Renal cortex interstitium (tissue), 11 donors: ENCODE measurements around the gene CRY1. TPM values are rescaled to one million over a fixed set of nuclear protein-coding genes. Genes with fewer than 3 reads are reported as not detected.
"Not testable (repeated sequence)": the region's sequence is repeated elsewhere in the genome, so short reads cannot be mapped to it uniquely, and the experiment has no call there.

Experiments
- DNase-seq, 11 donors: peaks; one replicate each; pipeline ENCODE4 v3.0.0-alpha.2; 2013; ENCODE audit warnings: low read depth in 9 of 11, low spot score in 4 of 11; ENCODE audit errors: extremely low read depth in 1 of 11
- polyA plus RNA-seq, 3 donors: library from polyadenylated mRNA; unstranded; fragments of 120-200 nt; gene quantifications; one replicate each; pipeline ENCODE4 v1.2.1, GENCODE V29; 2013; ENCODE audit not compliant: insufficient read length in 3 of 3

The CRY1 gene
- polyA plus RNA-seq, 3 donors, result 27.8 to 35.0 (median 28.4) TPM

DNA sequence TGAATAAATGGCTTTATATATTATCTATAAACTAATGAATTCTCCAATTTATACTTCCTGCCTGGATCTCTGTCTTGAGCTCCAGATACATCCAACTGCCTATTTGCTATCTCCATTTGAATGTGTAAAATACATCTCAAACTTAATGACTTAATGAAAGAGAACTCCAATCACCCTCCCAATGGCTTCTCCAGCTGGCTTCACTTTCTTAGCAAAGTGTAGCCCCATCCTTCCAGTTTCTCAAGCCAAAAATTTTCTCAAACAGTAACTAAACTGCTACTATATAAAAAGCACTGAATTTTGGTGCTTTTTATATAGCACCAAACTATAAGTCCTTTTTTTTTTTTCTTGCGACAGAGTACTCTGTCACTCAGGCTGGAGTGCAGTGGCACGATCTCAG is 2.6 kb downstream of the CRY1 start:
- no peak for DNase-seq

DNA sequence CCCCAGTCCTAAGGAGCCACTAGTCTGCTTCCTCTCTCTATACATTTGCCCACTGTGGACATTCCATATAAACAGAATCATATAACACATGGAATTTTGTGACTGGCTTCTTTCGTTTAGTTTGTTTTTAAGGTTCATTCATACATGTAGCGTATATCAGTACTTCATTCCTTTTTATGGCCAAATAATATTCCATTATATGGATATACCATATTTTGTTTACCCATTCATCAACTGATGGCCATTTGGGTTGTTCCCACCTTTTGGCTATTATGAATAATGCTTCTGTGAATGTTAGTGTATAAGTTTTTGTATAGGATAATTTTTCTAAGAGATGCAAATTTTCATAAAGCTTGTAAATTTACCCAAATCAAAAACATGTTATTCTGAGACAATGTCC is 4.4 kb downstream of the CRY1 start:
- no peak for DNase-seq

DNA sequence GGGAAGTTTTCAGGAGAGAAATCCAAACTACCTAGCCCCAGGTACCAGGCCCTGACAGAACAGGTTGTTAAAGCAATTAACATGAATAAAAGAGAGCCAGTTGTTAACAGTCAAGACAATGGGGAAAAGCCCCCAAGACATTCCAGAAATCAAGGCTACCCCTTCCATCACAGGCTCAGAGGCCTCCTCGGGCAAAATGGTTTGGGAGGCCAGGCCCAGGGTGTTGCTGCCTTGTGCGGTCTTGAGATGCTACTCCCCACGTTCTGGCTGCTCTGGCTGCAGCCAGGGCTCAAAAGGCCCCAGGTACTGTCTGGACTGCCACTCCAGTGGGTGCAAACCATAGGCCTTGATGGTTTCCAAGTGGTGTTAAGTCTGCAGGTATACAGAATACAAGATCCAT is 7.0 kb downstream of the CRY1 start:
- DNase-seq, result no peak

DNA sequence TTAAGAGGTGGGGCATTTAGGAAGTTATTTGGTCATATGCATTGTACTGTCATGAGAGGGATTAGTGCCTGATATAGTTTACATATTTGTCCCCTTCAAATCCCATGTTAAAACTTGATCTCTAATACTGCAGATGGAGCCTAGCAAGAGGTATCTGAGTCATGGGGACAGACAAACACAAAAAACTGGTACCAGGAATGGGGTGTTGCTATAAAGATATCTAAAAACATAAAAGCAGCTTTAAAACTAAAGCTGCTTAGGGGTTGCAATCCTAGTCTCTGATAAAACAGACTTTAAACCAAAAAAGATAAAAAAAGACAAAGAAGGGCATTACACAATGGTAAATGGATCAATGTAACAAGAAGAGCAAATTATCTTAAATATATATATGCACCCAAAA is 11.6 kb downstream of the CRY1 start:
- DNase-seq, result no peak

DNA sequence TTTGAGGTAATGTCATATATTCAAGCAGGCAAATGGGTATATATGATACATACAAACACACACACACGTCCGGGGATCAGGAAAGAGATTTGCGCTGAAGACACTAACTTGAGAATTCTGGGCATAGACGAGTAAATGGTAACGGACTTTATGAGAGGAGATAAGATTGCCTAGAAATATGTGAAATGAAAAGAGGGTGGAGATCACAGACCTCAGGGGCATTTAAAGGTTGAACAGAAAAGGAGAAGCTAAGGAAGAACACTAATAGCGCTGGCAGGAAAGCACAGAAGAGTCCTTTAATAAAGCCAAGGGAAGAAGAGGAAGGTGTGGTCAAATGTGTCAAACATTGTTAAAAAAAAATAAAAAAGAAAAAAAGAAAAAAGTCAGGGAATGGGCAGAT is 13.1 kb downstream of the CRY1 start:
- no peak for DNase-seq

DNA sequence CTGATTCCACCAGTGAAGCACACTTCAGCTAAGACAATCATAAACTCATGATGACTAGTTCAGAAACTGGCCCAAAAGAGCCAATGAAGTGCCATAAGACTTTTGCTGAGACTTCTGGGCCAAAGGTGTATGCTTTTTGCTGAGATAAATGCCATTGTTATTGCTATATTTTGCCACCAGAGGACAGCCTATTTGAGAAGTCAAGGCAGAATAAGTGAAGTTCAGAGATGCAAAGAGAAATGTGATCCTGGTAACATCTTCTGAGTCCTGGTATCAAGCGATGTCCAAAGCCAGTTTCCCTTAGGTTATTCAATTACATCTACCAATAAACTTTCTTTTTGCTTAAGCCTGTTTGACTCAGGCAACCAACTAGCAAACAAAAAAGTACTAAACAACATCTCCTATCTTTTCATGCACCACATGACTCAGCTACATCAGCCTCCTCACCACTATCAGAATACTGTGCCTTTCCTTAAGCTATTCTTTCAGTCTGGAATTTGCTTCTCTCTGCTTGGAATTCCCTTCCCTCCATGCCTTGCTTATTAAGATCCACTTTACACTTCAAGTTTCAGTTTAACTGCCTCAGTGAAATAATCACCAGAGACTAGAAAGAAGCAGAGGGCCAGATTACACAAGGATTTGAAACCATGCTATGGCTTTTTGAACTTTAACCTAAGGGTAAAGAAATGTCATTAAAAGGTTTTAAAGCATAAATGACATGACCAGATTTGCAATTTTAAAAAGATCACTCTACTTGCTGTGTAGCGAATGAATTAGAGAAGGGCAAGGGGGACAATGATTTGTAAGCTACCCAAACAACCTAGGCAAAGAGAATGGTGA is 14.0 kb downstream of the CRY1 start:
- no peak for DNase-seq

DNA sequence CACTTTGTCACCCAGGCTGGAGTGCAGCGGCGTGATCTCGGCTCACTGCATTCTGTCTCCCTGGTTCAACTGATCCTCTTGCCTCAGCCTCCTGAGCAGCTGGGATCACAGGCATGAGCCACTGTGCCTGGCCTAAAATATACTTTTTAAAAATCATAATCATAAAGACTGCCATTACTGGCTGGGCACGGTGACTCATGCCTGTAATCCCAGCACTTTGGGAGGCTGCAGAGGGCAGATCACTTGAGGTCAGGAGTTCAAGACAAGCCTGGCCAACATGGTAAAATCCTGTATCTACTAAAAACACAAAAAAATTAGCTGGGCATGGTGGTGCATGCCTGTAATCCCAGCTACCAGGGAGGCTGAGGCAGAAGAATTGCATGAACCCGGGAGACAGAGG is 20.1 kb downstream of the CRY1 start:
- DNase-seq, result not testable (repeated sequence)

DNA sequence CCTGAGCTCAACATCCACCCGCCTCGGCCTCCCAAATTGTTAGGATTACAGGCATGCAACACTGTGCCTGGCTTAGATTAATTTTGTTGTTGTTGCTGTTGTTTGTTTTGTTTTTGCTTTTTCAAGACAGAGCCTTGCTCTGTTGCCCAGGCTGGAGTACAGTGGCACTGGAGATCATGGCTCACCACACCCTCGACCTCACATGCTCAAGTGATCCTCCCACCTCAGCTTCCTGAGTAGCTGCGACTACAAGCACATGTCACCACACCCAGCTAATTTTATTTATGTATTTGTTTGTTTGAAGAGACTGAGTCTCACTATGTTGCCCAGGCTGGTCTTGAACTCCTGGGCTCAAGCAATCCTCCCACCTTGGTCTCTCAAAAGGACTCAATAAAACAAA is 26.7 kb downstream of the CRY1 start:
- no peak for DNase-seq

DNA sequence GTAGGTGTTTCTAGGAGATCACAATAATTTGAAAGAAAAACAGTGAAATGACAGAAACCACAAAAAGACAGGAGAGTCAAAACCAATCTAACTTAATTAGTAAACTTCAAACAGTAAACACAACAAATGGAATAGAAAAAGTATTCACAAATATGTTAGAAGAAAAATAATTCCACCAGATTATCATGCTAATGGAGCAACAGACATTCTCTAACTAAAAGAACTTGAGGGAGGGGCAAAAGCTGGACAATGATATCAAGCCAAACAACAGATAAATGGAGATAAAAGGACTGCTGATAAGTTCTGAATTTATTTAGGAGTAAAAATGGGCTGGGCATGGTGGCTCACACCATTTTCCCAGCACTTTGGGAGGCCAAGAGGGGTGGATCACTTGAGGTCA is 28.7 kb downstream of the CRY1 start:
- no peak for DNase-seq

DNA sequence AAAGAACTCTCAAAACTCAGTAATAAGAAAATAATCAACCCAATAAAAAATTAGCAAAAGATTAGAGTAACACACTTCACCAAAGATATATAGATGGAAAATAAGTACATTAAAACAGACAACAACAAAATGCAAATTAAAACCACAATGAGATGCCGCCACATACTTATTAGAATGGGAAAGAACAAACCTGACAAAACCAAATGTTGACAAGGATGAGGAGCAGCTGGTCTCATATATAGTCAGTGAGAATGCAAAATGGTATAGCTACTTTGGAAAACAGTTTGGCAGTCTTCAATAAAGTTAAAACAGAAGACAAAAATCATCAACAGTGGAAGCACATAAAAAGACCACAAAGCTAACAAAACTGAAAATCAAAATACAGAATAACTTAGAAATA is 29.1 kb downstream of the CRY1 start:
- DNase-seq, result no peak

DNA sequence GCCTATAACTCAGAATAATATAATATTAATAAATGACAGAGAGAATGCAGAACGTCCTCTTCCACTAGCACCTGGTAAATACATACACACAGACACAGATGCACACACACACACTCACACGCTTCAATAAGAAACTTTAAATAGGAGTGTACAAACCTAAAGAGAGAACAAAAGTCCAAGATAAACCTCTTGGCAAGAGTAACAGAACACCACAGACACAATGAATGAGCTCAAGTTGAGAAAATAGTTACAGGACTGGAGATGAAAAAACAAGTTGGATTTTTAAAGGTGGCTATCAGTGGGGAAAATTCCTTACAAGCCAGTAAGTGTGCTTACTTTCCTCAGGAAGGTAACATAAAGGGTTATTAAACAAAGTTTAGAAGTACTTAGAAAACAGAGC is 35.2 kb downstream of the CRY1 start:
- no peak for DNase-seq

DNA sequence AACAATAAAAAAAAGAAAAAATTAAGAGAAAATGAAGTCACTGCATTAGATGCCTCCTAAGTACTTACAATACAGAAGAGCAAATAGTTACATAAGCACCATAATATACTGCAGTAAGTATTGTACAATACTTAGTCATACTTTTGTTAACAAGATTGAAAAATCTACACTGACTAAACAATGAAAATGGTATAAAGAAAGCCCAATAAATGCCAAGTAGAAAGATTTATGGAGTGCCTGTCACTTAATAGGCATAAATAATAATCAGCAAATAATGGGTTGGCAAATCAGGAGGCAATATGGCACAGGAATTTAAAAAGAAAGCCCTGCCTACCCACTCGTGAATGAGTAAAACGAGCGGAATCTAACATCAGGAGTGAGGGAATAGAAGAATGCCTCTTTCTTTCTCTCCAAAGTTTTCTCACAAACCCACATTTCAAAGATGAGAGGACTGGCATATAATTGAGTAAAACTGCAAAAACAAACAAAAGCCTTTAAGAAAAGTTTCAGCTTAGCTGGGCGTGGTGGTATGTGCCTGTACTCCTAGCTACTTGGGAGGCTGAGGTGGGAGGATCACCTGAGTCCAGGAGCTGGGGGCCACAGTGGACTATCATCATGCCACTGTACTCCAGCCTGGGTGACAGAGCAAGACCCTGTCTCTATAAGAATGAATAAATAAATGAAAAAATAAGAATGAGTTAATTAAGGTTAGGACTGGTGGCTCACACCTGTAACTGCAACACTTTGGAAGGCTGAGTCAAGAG is 36.1 kb downstream of the CRY1 start:
- DNase-seq, result no peak

DNA sequence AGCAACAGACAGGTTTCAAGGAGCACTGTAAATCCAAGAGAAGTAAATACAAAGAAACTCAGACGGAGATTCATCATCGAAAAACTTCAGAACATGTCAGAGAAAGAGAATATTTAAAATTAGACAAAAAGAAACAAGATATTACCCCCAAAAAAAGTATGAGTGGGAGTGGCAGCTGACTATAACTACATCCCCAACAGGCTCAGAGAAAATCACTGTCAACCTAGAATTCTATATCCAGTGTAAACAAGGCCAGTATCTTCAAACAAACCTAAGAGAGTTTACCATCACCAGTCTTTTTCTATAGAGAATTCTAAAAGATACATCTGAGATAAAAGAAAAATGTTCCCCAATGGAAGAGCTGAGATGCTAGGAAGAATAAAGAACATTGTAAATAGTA is 39.6 kb downstream of the CRY1 start:
- no peak for DNase-seq

DNA sequence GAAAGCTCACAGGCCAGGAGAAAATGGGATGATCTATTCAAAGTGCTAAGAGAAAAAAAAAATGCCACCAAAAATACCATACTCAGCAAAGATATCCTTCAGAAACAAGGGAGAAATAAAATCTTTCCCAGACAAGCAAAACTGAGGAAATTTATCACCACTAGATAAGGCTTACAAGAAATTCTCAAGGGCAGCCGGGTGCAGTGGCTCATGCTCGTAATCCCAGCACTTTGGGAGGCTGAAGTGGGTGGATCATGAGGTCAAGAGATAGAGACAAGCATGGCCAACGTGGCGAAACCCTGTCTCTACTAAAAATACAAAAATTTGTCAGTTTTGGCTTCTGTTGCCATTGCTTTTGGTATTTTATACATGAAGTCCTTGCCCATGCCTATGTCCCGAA is 48.2 kb downstream of the CRY1 start:
- no peak for DNase-seq

DNA sequence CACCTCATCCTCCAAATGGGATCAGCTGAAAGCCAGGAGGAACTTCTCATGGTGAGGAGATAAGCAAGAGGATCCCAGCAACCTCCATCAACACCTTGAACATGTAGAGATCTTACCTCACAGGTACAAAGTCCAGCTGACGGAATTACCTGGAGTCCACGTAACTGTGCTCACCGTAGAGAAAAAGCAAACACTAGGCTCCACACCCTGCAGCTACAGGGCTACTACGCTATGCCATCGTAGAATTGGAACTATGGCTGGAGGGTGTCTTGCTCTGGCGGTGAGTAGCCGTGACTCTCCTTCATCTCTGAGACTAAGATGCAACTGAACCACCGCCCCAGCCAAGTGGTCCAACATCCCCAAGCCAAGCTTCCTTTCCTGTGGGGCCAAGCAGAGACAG is 50.5 kb downstream of the CRY1 start:
- DNase-seq, result no peak

DNA sequence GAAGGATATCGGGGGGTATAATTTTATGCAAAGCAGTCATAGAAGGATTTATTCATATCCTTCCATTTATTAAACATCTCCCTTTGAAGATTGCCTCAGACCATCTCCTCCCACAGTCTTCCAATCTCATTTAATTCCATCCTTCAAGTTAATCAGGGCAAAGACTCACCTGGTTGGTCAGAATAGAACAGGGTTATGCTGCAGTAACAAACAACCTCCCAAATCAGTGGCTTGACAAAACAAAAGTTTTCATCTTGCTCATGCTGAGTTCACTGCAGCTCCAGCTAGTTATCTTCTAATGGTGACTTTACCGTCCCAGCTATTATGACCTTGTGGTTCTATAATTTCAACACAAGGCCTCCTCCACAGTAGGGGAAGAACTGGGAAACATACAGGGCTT is 57.6 kb downstream of the CRY1 start:
- DNase-seq, result no peak

DNA sequence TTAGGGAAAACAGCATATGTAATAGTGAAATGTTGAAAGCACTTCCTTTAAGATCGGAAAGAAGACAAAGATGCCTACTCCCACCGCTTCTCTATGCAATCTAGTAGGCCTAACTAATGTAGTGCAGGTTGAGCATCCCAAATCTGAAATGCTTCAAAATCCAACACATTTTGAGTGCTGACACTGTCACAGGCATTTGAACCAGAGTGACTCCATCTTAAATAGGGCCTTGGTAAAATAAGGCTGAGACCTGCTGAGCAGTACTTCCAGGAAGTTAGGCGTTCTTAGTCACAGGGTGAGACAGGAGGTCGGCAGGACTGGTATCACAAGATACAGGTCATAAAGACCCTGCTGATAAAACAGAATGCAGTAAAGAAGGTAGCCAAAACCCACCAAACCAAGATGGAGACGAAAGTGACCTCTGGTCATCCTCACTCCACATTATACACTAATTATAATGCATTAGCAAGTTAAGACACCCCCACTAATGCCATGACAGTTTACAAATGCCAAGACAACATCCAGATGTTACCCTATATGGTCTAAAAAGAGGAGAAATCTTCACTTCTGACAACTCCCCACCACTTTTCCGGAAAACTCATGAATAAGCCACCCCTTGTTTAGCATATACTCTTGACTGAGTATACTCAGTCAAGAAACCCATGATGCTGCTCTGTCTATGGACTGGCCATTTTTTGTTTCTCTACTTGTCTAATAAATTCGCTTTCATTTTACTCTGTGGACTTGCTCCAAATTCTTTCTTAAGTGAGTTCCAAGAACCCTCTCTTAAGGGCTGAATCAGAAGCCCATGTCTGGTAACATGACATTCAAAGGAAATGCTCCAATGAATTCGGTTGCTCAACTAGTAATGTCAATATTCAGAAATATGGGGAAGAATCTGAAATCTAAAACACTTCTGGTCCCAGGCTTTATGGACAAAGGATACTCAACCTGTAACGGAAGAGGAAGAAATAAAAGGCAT is 59.3 kb downstream of the CRY1 start:
- DNase-seq, result no peak

DNA sequence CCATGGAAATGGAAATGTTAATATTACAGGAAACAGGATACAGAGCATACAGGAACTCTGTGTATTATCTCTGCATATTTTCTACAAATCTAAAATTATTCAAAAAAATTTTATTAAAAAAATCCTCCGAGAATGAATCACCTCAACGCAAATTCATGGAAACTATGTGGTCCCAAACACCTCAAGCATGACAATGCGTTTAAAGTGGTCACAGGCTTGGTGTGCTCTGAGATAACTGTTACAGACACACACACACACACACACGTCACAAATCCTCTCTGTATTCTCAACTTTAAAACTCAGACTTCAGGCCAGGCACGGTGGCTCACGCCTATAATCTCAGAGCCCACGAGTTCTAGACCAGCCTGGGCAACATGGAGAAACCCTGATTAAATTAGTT is 61.1 kb downstream of the CRY1 start:
- DNase-seq, result no peak

DNA sequence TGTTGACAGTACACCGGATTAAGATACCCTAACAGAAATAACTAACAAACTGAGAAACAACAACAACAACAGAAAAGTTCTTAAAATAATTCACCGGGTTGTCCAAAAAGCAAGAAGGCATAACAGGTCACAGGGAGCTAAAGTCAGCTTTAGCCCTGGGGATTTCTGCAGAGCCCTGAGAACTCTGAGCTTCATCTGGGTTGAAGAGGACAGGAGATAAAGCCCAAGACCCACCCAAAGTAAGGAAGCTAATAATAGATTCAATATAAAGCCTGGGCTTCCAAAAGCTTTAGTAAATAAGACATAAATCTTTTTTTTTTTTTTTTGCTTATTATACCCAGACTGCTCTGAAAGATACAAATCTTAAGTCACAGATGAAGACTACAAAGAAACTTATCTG is 62.3 kb downstream of the CRY1 start:
- no peak for DNase-seq

DNA sequence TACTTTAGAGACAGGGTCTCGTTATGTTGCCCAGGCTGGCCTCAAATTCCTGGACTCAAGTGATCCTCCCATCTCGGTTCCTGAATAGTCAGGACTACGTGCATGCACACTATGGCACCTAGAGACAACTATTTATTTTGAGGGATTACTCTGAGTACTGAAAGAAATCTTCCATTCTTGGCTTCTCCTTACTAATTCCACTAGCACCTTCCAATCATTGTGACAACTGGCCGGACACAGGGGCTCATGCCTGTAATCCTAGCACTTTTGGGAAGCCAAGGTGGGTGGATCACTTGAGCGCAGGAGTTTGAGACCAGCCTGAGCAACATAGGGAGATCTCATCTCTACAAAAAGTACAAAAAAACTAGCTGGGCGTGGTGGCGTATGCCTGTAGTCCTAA is 64.3 kb downstream of the CRY1 start:
- DNase-seq, result no peak
